ENCODE data around the gene MARCHF4.

The MARCHF4 gene

GRCh38 chr2:216371721-216372702 is at the start of gene MARCHF4:
Gene MARCHF4 (minus strand): TSS chr2:216372483. CDS start chr2:216370260, 2,223 bp downstream.
- peak; percentile 27 for DNase-seq (ENCODE audit: low spot score)

GRCh38 chr2:216420367-216421101 is 48.3 kb upstream of the MARCHF4 start:
- no peak for DNase-seq (ENCODE audit: low spot score)

- DNase-seq (ENCODE audit: low spot score): no peak
Observed at GRCh38 chr2:216418981-216419380, 46.7 kb upstream of the MARCHF4 start.

GRCh38 chr2:216416571-216417307 is 44.5 kb upstream of the MARCHF4 start:
- no peak for DNase-seq (ENCODE audit: low spot score)

GRCh38 chr2:216415541-216415940 is 43.3 kb upstream of the MARCHF4 start:
- no peak for DNase-seq (ENCODE audit: low spot score)

- no peak for DNase-seq (ENCODE audit: low spot score)
Observed at GRCh38 chr2:216414772-216415319, 42.6 kb upstream of the MARCHF4 start.

GRCh38 chr2:216413882-216414281 is 41.6 kb upstream of the MARCHF4 start:
- no peak for DNase-seq (ENCODE audit: low spot score)

- peak; percentile 99 for DNase-seq (ENCODE audit: low spot score)
Observed at GRCh38 chr2:216412022-216412999, 40.0 kb upstream of the MARCHF4 start, which contains the start of gene SMARCAL1. Gene SMARCAL1 (plus strand): TSS chr2:216412484. CDS start chr2:216414705, 2,221 bp downstream.

GRCh38 chr2:216410550-216410949 is 38.3 kb upstream of the MARCHF4 start:
- DNase-seq (ENCODE audit: low spot score): no peak

GRCh38 chr2:216408426-216409290 is 36.4 kb upstream of the MARCHF4 start:
- DNase-seq (ENCODE audit: low spot score): no peak

- no peak for DNase-seq (ENCODE audit: low spot score)
Observed at GRCh38 chr2:216406826-216407225, 34.5 kb upstream of the MARCHF4 start.

- DNase-seq (ENCODE audit: low spot score): no peak
Observed at GRCh38 chr2:216405588-216405987, 33.3 kb upstream of the MARCHF4 start.

- DNase-seq (ENCODE audit: low spot score): peak; percentile 49
Observed at GRCh38 chr2:216404010-216404618, 31.8 kb upstream of the MARCHF4 start.

GRCh38 chr2:216402751-216403150 is 30.5 kb upstream of the MARCHF4 start:
- DNase-seq (ENCODE audit: low spot score): no peak

GRCh38 chr2:216399621-216400020 is 27.3 kb upstream of the MARCHF4 start:
- DNase-seq (ENCODE audit: low spot score): no peak

GRCh38 chr2:216394881-216395280 is 22.6 kb upstream of the MARCHF4 start:
- no peak for DNase-seq (ENCODE audit: low spot score)

GRCh38 chr2:216392945-216393840 is 20.9 kb upstream of the MARCHF4 start:
- no peak for DNase-seq (ENCODE audit: low spot score)

GRCh38 chr2:216392018-216392562 is 19.8 kb upstream of the MARCHF4 start:
- no peak for DNase-seq (ENCODE audit: low spot score)

All from activated CD4-positive, alpha-beta T cell treated with anti-CD3 and anti-CD28 coated beads, Interleukin-2, Interleukin-4, amounts not matched to agents 100 ng/mL and 50 ng/mL, durations not matched to agents 16 hours and 8 hours (primary cell).